Jurkat, Clone E6-1 (cell line): ENCODE data around the gene ADPRS. TPM values are rescaled to one million over a fixed set of nuclear protein-coding genes. Genes with fewer than 3 reads are reported as not detected.

Experiments
- DNase-seq: peaks from one replicate; pipeline ENCODE4 v3.0.0-alpha.2; 2011; ENCODE audit warnings: low read depth, low spot score
- H3K4me3 ChIP-seq: 2 replicates; pipeline ENCODE4 v1.5.1; 2011; ENCODE audit warnings: mild to moderate bottlenecking, low read length, control low read depth, moderate library complexity
- polyA plus RNA-seq: library from polyadenylated mRNA; unstranded; fragments of >200 nt; gene quantifications from one replicate; pipeline ENCODE4 v1.2.1, GENCODE V29; 2012; ENCODE audit warnings: missing spikeins; ENCODE audit not compliant: insufficient read length, insufficient read depth

ADPRS gene, protein sequence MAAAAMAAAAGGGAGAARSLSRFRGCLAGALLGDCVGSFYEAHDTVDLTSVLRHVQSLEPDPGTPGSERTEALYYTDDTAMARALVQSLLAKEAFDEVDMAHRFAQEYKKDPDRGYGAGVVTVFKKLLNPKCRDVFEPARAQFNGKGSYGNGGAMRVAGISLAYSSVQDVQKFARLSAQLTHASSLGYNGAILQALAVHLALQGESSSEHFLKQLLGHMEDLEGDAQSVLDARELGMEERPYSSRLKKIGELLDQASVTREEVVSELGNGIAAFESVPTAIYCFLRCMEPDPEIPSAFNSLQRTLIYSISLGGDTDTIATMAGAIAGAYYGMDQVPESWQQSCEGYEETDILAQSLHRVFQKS
- 35.4 TPM for polyA plus RNA-seq

- peak; percentile 88 for DNase-seq
- H3K4me3 ChIP-seq = peak within 1 kb of the TSS; percentile 97
Observed at GRCh38 chr1:36088577-36089392, at the start of gene ADPRS. Gene ADPRS (plus strand): TSS chr1:36088892. CDS start chr1:36088905, 13 bp downstream.

DNA sequence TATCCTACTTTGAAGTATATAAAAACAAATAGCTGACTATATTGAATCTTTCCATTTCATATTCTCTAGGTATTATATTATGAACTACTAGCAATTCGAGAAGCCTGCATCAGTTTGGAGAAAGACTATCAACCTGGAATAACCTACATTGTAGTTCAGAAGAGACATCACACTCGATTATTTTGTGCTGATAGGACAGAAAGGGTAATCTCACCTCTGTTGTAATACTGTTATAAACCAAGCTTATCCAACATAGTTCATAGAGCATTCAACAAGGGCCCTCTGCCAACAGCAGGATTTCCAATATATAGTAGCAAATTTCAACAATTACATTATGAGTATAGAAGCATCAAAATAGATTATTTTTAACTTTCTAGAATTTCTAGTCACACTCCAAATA lies 48.5 kb upstream of the ADPRS start:
- no peak overlapping the region for H3K4me3 ChIP-seq
- DNase-seq = no peak

GRCh38 chr1:36051821-36052220 lies 36.9 kb upstream of the ADPRS start:
- no peak for DNase-seq
- H3K4me3 ChIP-seq = no peak overlapping the region

DNA sequence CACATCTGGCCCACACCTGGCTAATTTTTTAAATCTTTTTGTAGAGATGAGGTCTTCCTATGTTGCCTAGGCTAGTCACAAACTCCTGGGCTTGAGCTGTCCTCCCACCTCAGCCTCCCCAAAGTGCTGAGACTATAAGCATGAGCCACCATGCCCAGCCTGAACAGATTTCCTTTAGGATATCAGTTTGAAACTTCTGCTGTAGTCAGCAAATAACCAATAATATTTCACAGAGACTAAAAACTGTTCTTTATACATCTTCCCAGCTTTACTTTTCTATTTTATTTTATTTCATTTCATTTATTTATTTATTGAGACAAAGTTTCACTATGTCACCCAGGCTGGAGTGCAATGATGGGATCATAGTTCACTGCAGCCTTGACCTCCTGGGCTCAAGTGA lies 34.7 kb upstream of the ADPRS start:
- DNase-seq = no peak
- H3K4me3 ChIP-seq = no peak overlapping the region

DNA sequence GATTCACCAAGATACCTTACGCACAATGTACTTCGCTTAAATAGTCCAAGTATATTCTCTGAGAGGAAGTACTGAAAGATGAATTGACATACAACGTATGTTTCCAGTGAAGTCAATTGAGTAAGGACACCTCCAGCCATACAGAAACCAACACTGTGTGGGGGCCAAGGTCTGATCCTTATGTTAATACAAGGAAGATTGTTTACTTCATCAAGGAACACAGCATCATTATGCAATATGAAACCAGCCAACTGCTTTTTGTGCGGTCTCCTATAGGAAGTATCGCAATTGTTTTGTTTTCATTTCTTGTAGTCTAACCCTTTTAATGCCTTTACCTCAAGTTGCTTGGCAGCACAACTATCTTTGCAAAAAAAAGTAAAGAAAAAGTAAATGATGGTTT lies 33.0 kb upstream of the ADPRS start:
- no peak for DNase-seq

DNA sequence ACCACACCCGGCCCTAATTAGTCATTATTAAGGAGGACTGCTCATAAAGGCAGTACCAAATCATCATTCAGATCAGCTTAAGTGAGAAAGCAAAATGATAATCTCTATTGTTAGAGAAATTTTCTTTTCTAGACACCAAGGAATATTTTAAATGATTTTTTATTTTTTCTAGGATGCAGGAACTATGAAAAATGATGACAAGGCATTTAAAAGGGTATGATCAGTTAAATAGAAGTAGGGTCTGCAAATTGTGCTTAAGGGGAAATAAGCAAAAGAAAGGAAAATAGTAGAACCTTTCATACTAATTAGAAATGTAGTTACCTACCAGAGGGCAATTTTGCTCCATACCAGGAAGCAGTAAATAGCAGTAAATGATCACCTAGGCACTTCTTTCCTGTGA lies 26.4 kb upstream of the ADPRS start:
- H3K4me3 ChIP-seq = no peak overlapping the region
- DNase-seq = no peak

More for the DNA sequence above, 33.0 kb upstream of the ADPRS start:
- no peak overlapping the region for H3K4me3 ChIP-seq

GRCh38 chr1:36067871-36068270 lies 20.8 kb upstream of the ADPRS start:
- DNase-seq = no peak
- no peak overlapping the region for H3K4me3 ChIP-seq

GRCh38 chr1:36068866-36069265 lies 19.8 kb upstream of the ADPRS start:
- no peak for DNase-seq
- no peak overlapping the region for H3K4me3 ChIP-seq

- H3K4me3 ChIP-seq = no peak overlapping the region
- no peak for DNase-seq
Observed at GRCh38 chr1:36070349-36070748, 18.3 kb upstream of the ADPRS start.

GRCh38 chr1:36076979-36077573 lies 11.6 kb upstream of the ADPRS start:
- no peak for DNase-seq
- H3K4me3 ChIP-seq = no peak overlapping the region

- DNase-seq = no peak
Observed at GRCh38 chr1:36080236-36080635, 8.5 kb upstream of the ADPRS start.

DNA sequence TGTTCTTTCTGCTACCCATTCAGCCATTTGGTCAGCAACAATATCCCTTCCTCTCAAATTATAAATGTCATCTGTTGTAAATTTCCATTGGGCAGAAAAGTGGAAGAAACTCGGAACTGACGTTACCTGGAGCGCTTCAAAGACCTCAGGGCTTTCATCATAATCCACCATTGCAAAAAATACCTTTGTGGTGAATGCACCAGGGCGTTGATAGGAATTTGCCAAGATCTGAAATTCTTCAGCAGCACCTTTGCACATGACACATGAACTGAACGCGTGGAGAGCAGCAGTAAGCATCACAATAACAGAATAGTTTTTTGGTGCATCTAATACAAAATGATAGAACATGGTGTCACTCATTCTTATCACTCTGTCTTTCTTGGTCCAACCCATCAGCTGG lies 7.9 kb upstream of the ADPRS start:
- no peak for DNase-seq
- no peak overlapping the region for H3K4me3 ChIP-seq

More at GRCh38 chr1:36080236-36080635, 8.5 kb upstream of the ADPRS start:
- no peak overlapping the region for H3K4me3 ChIP-seq

GRCh38 chr1:36081926-36082485 lies 6.7 kb upstream of the ADPRS start:
- H3K4me3 ChIP-seq = no peak overlapping the region
- no peak for DNase-seq

- no peak for DNase-seq
- H3K4me3 ChIP-seq = no peak overlapping the region
Observed at GRCh38 chr1:36083219-36083618, 5.5 kb upstream of the ADPRS start.

GRCh38 chr1:36083635-36084496 lies 4.8 kb upstream of the ADPRS start, which contains the start of gene TEKT2:
Gene TEKT2 (plus strand): TSS chr1:36084094. CDS start chr1:36084922, 828 bp downstream.
- H3K4me3 ChIP-seq = no peak within 1 kb of the TSS
- DNase-seq = no peak

- no peak overlapping the region for H3K4me3 ChIP-seq
- DNase-seq = no peak
Observed at GRCh38 chr1:36084497-36085115, 4.1 kb upstream of the ADPRS start.

- no peak for DNase-seq
- H3K4me3 ChIP-seq = no peak overlapping the region
Observed at GRCh38 chr1:36085126-36085525, 3.6 kb upstream of the ADPRS start.
